Osteoblast (primary cell): ENCODE results near the gene ARFGAP3. TPM values are rescaled to one million over a fixed set of nuclear protein-coding genes. Genes with fewer than 3 reads are reported as not detected.
A peak's percentile ranks its signal among the peaks of the same experiment; 100 is the strongest.

Source experiments
- DNase-seq: peaks from one replicate; pipeline ENCODE4 v3.0.0; 2011; ENCODE audit warnings: low spot score, mixed read lengths; ENCODE audit not compliant: insufficient read length; ENCODE audit errors: missing footprints
- H2AFZ ChIP-seq: 2 replicates; pipeline ENCODE4 v1.6.0; 2011; ENCODE audit warnings: mild to moderate bottlenecking, low read length
- H3K27ac ChIP-seq: 2 replicates; pipeline ENCODE4 v1.5.1; 2011; ENCODE audit warnings: mild to moderate bottlenecking, low read depth, low read length, moderate library complexity
- H3K27me3 ChIP-seq: 2 replicates; pipeline ENCODE4 v1.6.0; 2012; ENCODE audit warnings: mild to moderate bottlenecking, control low read depth, inconsistent platforms, low read length, moderate library complexity; ENCODE audit not compliant: insufficient read depth
- H3K36me3 ChIP-seq: 2 replicates; pipeline ENCODE4 v1.5.1; 2011; ENCODE audit warnings: mild to moderate bottlenecking, low read length, control low read depth, moderate library complexity; ENCODE audit not compliant: insufficient read depth
- H3K4me1 ChIP-seq: 2 replicates; pipeline ENCODE4 v1.5.1; 2011; ENCODE audit warnings: mild to moderate bottlenecking, low read length, control low read depth, moderate library complexity; ENCODE audit not compliant: insufficient read depth
- H3K4me2 ChIP-seq: 2 replicates; pipeline ENCODE4 v1.6.0; 2011; ENCODE audit warnings: mild to moderate bottlenecking, low read length; ENCODE audit not compliant: insufficient read depth
- H3K4me3 ChIP-seq: fragments of 200-600 bp; sonication (generic); 3 replicates; pipeline ENCODE4 v1.5.1; 2012; ENCODE audit warnings: mild to moderate bottlenecking, low read length, inconsistent platforms; ENCODE audit not compliant: insufficient read depth
- H3K79me2 ChIP-seq: 2 replicates; pipeline ENCODE4 v1.6.0; 2012; ENCODE audit warnings: mild to moderate bottlenecking, low read length, control low read depth, inconsistent platforms; ENCODE audit not compliant: insufficient read depth
- H3K9me3 ChIP-seq: 2 replicates; pipeline ENCODE4 v1.5.1; 2011; ENCODE audit warnings: low read depth, low read length, control low read depth
- H4K20me1 ChIP-seq: 2 replicates; pipeline ENCODE4 v1.6.0; 2012; ENCODE audit warnings: mild to moderate bottlenecking, low read length, control low read depth; ENCODE audit not compliant: insufficient read depth
- CTCF ChIP-seq: IDR thresholded peaks from 2 replicates; pipeline ENCODE4 v1.5.1; 2011; ENCODE audit warnings: mild to moderate bottlenecking, low read depth, low read length, moderate library complexity; ENCODE audit errors: extremely low read depth
- total RNA-seq: library from RNA; depleted of rRNA; stranded (reverse); fragments of >200 nt; gene quantifications from 2 replicates; pipeline ENCODE4 v1.2.3, GENCODE V29; 2012

ARFGAP3 gene
- total RNA-seq, 1 donor, result 90.5 TPM

- H3K4me2 ChIP-seq, result peak overlapping the region; percentile 54
- H3K27ac ChIP-seq, result peak overlapping the region; percentile 57
- H3K79me2 ChIP-seq, result no peaks in the 10 kb centered on the region
- TF ChIP-seq CTCF, result no peak
- no peaks in the 10 kb centered on the region for H4K20me1 ChIP-seq
- H3K4me3 ChIP-seq, result no peak overlapping the region
- H3K27me3 ChIP-seq, result no peaks in the 10 kb centered on the region
- no peaks in the 10 kb centered on the region for H3K36me3 ChIP-seq
- H3K4me1 ChIP-seq, result peaks cover 11% of the 10 kb centered on the region
- peak; percentile 93 for DNase-seq
- H2AFZ ChIP-seq, result no peak overlapping the region
- H3K9me3 ChIP-seq, result no peaks in the 10 kb centered on the region
Measured at GRCh38 chr22:42863349-42863961, 6.4 kb upstream of the ARFGAP3 start.

- H2AFZ ChIP-seq, result no peak overlapping the region
- H4K20me1 ChIP-seq, result no peaks in the 10 kb centered on the region
- peak; percentile 31 for DNase-seq
- H3K79me2 ChIP-seq, result no peaks in the 10 kb centered on the region
- no peak for TF ChIP-seq CTCF
- H3K9me3 ChIP-seq, result no peaks in the 10 kb centered on the region
- H3K27me3 ChIP-seq, result no peaks in the 10 kb centered on the region
- peaks cover 11% of the 10 kb centered on the region for H3K4me1 ChIP-seq
- H3K4me2 ChIP-seq, result no peak overlapping the region
- H3K27ac ChIP-seq, result no peak overlapping the region
- H3K4me3 ChIP-seq, result no peak overlapping the region
- H3K36me3 ChIP-seq, result no peaks in the 10 kb centered on the region
Measured at GRCh38 chr22:42862045-42862734, 5.1 kb upstream of the ARFGAP3 start.

- peak; percentile 27 for DNase-seq
- H3K9me3 ChIP-seq, result no peaks in the 10 kb centered on the region
- peaks cover 4% of the 10 kb centered on the region for H4K20me1 ChIP-seq
- H3K4me2 ChIP-seq, result no peak overlapping the region
- H2AFZ ChIP-seq, result no peak overlapping the region
- no peaks in the 10 kb centered on the region for H3K36me3 ChIP-seq
- peaks cover 7% of the 10 kb centered on the region for H3K79me2 ChIP-seq
- peaks cover 13% of the 10 kb centered on the region for H3K4me1 ChIP-seq
- H3K4me3 ChIP-seq, result no peak overlapping the region
- TF ChIP-seq CTCF, result no peak
- no peak overlapping the region for H3K27ac ChIP-seq
- no peaks in the 10 kb centered on the region for H3K27me3 ChIP-seq
Measured at GRCh38 chr22:42860968-42861367, 3.9 kb upstream of the ARFGAP3 start.

- no peak for TF ChIP-seq CTCF
- H3K4me2 ChIP-seq, result peak overlapping the region; percentile 74
- H3K4me3 ChIP-seq, result no peak overlapping the region
- H4K20me1 ChIP-seq, result peaks cover 23% of the 10 kb centered on the region
- peaks cover 6% of the 10 kb centered on the region for H3K36me3 ChIP-seq
- peaks cover 37% of the 10 kb centered on the region for H3K79me2 ChIP-seq
- H3K4me1 ChIP-seq, result peaks cover 15% of the 10 kb centered on the region
- peak; percentile 51 for DNase-seq
- H3K9me3 ChIP-seq, result no peaks in the 10 kb centered on the region
- no peaks in the 10 kb centered on the region for H3K27me3 ChIP-seq
- no peak overlapping the region for H2AFZ ChIP-seq
- no peak overlapping the region for H3K27ac ChIP-seq
Measured at GRCh38 chr22:42857845-42858481, 890 bp upstream of the ARFGAP3 start.
